GM19372 (cell line): ENCODE results near the gene C11orf97.

Experiments used
- ATAC-seq: cut with Tn5 transposase; IDR thresholded peaks from one replicate; pipeline ENCODE4 v1.9.1; 2021; ENCODE audit warnings: mild to moderate bottlenecking, low read depth, moderate library complexity; ENCODE audit not compliant: unreplicated experiment

Gene C11orf97

GRCh38 chr11:94524341-94524740 is 12.1 kb downstream of the C11orf97 start:
- ATAC-seq = no peak

DNA sequence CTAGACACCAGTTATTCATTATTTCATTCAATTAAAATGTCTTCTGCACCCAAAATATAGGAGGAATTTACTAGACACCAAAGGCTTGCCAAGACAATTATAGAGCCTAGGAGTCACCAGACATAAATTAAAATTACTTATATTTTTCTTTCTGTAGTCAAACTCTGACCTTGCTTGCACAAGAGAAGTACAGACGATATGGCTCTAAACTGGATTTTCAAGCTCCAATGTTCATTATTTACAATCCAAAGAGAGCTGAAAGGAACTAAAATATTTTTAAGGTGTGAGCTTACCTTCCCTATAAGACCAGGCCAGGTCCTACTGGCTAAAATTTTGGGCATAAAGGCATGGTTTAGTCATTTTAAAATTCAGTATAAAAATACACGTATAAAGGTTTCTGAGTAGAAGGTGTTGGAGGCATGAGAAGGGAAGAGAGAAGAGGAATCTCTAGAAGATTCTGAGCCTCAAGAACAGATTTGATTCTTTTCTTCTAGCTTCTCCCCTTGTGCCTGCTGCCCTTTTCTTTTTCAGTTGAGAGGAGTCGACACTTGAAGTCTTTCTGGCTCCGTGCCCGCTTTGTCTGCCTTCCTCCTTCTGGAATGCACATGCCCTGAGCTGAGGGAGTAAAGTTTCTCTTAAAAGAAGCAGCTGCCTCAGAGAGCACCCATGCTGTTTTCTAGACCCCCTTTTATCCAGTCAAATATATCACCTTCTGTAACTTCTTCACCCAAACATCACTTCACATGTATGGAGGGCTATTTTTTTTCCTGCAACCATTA is 13.5 kb downstream of the C11orf97 start:
- no peak for ATAC-seq

GRCh38 chr11:94526645-94527438 is 14.6 kb downstream of the C11orf97 start:
- no peak for ATAC-seq

DNA sequence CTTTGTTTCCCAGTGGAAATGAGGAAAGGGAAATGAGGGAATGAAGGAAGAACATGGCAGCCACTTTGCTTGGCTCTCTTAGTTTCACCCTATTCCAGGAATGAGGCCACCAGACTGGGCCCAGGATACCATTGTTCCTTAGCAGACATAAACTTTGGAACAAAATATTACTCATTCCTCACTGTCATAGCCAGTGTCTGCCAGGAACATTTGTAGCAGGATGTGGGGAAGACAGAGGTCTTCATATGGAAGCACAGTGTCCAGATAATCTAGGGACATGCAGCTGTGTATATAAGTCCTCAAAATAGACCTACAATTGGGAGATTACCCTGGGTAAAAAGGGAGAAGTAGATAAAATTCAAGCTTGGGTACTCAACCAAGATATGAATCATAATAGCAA is 16.3 kb downstream of the C11orf97 start:
- ATAC-seq = no peak

GRCh38 chr11:94532211-94532610 is 19.9 kb downstream of the C11orf97 start:
- ATAC-seq = no peak

- ATAC-seq = no peak
These were observed 20.9 kb downstream of the C11orf97 start for GRCh38 chr11:94533206-94533605.

DNA sequence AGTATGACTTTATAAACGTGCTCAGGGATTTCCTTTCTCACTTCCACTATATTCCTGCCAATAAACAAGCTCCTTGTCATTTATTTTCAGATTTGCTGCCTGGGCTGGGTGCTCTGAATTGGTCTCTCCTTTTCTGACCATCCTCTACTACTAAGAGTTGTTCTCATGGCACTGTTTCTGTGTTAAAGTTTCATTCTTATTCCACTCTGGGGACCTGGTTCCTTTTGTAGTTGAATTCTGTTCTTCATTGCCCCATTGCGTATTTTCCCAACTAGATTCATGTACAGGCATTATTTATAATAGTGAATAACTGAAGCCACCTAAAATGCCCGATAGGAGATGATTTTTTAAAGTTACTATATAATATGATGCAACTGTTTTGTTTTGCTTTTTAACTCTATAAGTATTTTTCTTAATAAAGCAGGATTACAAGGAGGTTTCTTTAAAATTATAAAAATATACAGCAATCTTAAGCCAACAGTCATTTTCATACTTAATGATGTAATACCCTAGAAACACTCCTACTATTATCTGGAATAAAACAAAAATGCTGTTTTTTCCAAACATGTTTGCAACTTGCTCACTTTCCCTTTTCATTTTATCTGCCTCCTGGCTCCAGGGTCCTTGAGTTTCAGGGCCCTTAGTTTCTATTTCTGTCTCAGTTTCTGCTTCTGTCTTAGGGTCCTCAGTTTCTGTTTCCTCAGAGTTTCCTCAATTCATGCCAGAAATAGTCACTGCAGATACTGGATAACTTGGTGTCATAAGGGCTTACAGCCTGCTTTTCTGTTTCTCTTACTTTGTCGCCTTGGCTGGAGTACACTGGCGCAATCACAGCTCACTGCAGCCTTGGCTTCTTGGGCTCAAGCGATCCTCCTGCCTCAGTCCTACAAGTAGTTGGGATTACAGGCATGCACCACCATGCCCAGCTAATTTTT is 21.7 kb downstream of the C11orf97 start:
- ATAC-seq = no peak

DNA sequence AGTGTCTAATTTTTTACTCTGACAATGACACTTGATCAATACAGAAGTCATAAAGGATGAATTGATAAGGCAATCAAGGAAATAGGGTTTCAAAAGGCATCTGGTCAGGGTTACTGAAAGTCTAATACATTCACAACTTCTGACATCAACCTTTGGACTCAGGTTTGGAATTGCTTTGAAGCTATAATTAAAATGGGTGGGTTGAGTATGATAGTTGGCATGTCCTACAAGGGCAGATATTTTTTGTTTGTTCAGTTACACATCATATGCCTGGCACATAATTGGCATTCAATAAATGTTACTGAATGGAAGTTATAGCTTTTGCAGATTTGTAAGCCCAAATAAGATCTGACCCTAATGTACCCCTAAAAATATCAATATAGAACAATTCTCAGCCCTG is 24.1 kb downstream of the C11orf97 start:
- ATAC-seq = no peak

DNA sequence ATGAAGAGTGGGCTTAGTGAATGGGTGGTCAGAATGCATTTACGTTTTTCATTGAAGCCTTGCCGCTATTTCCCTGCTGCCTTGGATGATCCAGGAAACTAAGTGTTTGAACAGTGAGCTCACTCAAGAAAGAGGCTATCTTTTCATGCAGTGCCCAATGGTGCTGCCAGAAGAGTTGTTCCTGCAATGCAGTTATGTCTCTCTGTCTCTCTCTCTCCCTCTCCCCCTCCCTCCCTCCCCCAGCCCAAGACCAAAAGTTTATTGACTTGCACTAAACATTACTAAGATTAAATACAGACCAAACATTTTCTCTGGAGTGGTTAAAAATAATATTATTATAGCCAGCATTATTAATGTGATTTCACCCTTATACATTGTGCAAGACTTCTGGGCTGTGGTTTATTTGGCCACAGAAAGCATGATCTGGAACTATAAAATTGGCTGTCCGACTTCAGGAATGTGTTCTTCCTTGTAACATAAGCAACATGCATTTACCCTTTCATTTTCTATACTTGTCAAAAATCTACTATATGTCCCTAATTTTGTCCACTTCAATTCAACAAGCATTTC is 24.9 kb downstream of the C11orf97 start:
- no peak for ATAC-seq

DNA sequence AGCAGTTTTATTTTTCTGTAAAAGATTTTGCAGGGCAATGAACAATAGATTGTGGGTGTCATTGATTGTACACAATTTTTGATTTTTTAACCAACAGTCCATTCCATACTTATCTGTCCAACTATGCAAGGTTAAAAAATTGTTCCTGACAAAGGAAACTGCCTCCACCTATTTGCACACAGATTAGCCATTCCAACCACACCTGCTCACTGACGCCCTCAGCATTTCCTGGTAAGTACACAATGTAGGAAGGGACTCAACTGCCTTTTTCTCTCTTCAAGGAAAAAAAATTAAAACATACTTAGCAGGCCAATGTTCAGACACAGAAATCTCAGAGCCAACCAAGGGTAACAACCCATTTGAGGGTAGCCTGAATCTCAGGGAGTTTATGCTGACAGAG is 27.2 kb downstream of the C11orf97 start:
- ATAC-seq = no peak

GRCh38 chr11:94543695-94544645 is 31.7 kb downstream of the C11orf97 start, which contains the start of gene FUT4:
TSS of gene FUT4 (plus strand) at chr11:94543921. CDS start at chr11:94544134, 213 bp downstream.
- peak; percentile 81 for ATAC-seq

GRCh38 chr11:94544646-94545263 is 32.5 kb downstream of the C11orf97 start:
- ATAC-seq = no peak

GRCh38 chr11:94545264-94546161 is 33.3 kb downstream of the C11orf97 start:
- no peak for ATAC-seq

- ATAC-seq = no peak
These were observed 33.9 kb downstream of the C11orf97 start for GRCh38 chr11:94546162-94546470.

- ATAC-seq = no peak
These were observed 34.6 kb downstream of the C11orf97 start for GRCh38 chr11:94546886-94547285.

DNA sequence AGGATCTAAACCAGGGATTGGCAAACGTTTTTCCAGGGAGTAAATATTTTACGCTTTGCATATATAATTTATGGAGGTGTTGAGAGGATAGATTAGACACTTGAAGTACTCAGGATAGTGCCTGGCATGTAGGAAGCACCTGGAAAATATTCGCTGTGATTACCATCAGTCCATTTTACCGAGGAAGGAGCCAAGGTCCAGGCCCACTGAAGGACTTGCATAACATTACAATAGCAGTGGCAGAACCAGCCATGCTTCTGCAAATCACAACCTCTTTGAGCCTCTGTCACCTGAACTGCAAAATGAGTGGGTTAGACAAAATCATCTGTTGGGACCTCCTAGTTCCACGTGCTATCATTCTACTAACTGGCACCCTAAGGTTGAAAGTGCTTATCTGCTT is 36.9 kb downstream of the C11orf97 start:
- ATAC-seq = no peak

DNA sequence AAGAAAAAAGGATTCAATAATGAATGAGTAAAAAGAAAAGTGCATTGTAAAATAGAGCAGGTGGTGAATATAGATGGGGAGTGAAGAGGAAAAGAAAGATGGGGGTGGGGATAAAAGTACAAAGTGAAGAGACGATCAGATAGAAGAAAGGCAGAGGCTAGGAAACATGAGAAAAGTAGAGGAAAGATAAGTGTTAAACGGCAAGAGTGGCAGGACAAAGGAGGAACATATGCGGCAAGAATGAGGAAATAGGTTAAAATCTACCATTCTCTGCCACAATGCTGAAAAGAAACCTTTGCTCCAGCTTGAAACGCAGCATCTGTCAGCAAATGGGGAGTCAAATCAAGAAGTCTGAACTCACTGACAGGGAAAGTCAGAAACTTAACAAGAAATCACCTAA is 38.3 kb downstream of the C11orf97 start:
- ATAC-seq = no peak

DNA sequence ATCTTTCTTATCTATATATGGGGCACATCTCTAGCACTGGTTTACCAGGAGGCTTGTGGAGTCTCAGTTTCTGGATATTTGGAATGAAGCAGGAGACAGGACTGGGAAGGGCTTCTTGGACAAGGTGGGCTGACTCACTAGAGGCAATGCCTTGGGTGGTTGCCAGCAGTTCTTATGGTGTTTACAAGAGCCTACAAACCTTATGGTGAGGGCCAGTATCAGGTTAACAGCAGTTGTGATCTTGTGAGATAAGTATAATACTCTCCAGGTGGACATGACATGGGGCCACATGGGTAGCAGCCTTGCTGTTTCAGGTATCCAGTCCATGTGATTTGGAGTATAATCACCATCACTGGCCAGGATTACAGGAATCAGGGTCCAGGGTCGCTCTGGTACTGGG is 41.7 kb downstream of the C11orf97 start:
- no peak for ATAC-seq
